ENCODE results near the gene KCNJ11. TPM values are rescaled to one million over a fixed set of nuclear protein-coding genes. Genes with fewer than 3 reads are reported as not detected.

Gene KCNJ11
- total RNA-seq, 2 experiments from 2014 or later = 1.0 to 1.3 TPM

GRCh38 chr11:17385926-17386325 lies 2.5 kb downstream of the KCNJ11 start:
- Mint-ChIP-seq H3K36me3 (ENCODE audit: low read depth) (no peaks in the 10 kb centered on the region), H3K9me3 (no peaks in the 10 kb centered on the region), H3K4me1 (ENCODE audit: low read depth) (peaks cover 5% of the 10 kb centered on the region), H3K27ac (no peak overlapping the region), H3K27me3 (ENCODE audit: low read depth) (no peaks in the 10 kb centered on the region), H3K4me3 (no peak overlapping the region)
- CTCF ChIA-PET = interaction anchor here (1.0 to 4.7 kb wide), 5 partner anchors 11 to 142 kb away, joined by 3 to 92 read pairs (median 4); no protein-coding TSS in a partner anchor
- DNase-seq = no peak
- intact Hi-C loops (cut with micrococcal nuclease) = loop anchor here (10.0 kb wide), 2 partner anchors 349 to 589 kb away; partner anchors contain the start of gene KCNC1

DNA sequence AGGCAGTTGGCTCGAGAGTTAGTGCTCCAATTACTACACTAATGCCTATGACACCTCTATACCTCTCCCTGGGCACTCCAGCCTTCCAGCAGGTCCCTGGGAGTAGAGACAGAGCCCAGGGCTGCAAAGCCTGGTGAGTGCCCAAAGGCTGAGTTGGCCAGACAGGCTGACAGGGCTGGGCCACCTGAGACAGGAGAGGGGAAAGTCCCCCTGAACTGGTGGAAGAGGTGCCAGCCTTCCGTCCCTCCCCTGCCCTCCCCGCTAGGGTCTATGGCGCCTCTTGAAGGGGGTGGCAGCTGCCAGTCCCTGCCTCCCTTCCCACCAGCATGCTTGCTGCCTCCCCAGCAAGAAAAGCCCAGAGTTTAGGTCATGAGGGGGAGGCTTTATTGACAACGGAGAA lies 3.0 kb downstream of the KCNJ11 start:
- no peak for DNase-seq
- no peaks in the 10 kb centered on the region for H3K9me3 Mint-ChIP-seq
- H3K4me1 Mint-ChIP-seq (ENCODE audit: low read depth) = peaks cover 5% of the 10 kb centered on the region
- no peaks in the 10 kb centered on the region for H3K27me3 Mint-ChIP-seq (ENCODE audit: low read depth)
- no peaks in the 10 kb centered on the region for H3K36me3 Mint-ChIP-seq (ENCODE audit: low read depth)
- CTCF ChIA-PET = interaction anchor here (1.2 to 4.7 kb wide), 5 partner anchors 9 to 566 kb away, joined by 3 to 92 read pairs (median 4); no protein-coding TSS in a partner anchor
- H3K4me3 Mint-ChIP-seq = no peak overlapping the region
- intact Hi-C loops (cut with micrococcal nuclease) = loop anchor here (10.0 kb wide), 2 partner anchors 349 to 589 kb away; partner anchors contain the start of gene KCNC1
- H3K27ac Mint-ChIP-seq = no peak overlapping the region

DNA sequence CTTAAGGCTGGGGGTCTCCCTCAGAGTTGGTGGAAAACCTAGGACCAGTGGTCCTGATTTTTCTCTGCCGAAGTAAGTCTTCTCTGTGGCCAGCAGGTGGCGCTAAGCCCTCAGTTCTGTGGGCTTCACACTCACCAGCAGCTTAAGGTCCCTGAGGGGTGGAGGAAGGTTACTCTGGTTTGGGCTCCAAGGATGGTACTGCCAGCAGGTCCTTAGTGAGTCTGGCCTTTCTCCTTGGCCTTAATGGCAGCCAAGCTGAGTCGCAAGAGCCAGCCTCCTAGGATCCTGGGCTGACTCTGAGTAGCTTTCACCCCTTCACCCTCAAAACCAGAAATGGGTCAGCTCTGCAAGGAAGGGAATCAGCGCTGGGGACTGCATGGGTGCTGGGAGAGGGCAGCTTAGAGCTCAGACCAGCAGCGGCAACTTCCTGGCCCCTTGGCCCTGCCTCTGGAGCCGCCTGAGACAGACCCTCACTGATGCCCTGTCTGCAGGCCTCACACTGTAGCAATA lies 4.4 kb downstream of the KCNJ11 start:
- CTCF ChIA-PET = interaction anchor here (0.5 to 4.7 kb wide), 48 partner anchors 8 to 1268 kb away, joined by 3 to 92 read pairs (median 4); no protein-coding TSS in a partner anchor
- Mint-ChIP-seq H3K27ac (no peak overlapping the region), H3K36me3 (ENCODE audit: low read depth) (no peaks in the 10 kb centered on the region), H3K4me3 (no peak overlapping the region), H3K27me3 (ENCODE audit: low read depth) (no peaks in the 10 kb centered on the region), H3K4me1 (ENCODE audit: low read depth) (peaks cover 2% of the 10 kb centered on the region), H3K9me3 (no peaks in the 10 kb centered on the region)
- intact Hi-C loops (cut with micrococcal nuclease) = loop anchor here (1.0 to 10.0 kb wide), 6 partner anchors 120 to 591 kb away; partner anchors contain the start of gene KCNC1
- DNase-seq = peak; percentile 88

GRCh38 chr11:17383461-17383860 lies 5.0 kb downstream of the KCNJ11 start:
- Mint-ChIP-seq H3K4me1 (ENCODE audit: low read depth) (no peaks in the 10 kb centered on the region), H3K36me3 (ENCODE audit: low read depth) (no peaks in the 10 kb centered on the region), H3K27ac (no peak overlapping the region), H3K27me3 (ENCODE audit: low read depth) (no peaks in the 10 kb centered on the region), H3K4me3 (no peak overlapping the region), H3K9me3 (no peaks in the 10 kb centered on the region)
- intact Hi-C loops (cut with micrococcal nuclease) = loop anchor here (1.0 to 10.0 kb wide), 4 partner anchors 29 to 591 kb away; partner anchors contain the start of gene KCNC1
- CTCF ChIA-PET = interaction anchor here (0.6 to 4.7 kb wide), 41 partner anchors 8 to 589 kb away, joined by 3 to 92 read pairs (median 4); no protein-coding TSS in a partner anchor
- no peak for DNase-seq

- intact Hi-C loops (cut with micrococcal nuclease) = loop anchor here (5.0 to 10.0 kb wide), 3 partner anchors 353 to 593 kb away; partner anchors contain the start of gene KCNC1
- CTCF ChIA-PET = interaction anchor here (0.6 to 4.7 kb wide), 9 partner anchors 7 to 152 kb away, joined by 3 to 92 read pairs (median 3); no protein-coding TSS in a partner anchor
- H3K27me3 Mint-ChIP-seq (ENCODE audit: low read depth) = no peaks in the 10 kb centered on the region
Observed at GRCh38 chr11:17382046-17382728, 6.3 kb downstream of the KCNJ11 start.

GRCh38 chr11:17381156-17381555 lies 7.3 kb downstream of the KCNJ11 start:
- H3K27me3 Mint-ChIP-seq (ENCODE audit: low read depth) = no peaks in the 10 kb centered on the region
- no peak overlapping the region for H3K4me3 Mint-ChIP-seq
- CTCF ChIA-PET = interaction anchor here (0.8 to 4.7 kb wide), 3 partner anchors 124 to 147 kb away, joined by 3 to 92 read pairs (median 4); no protein-coding TSS in a partner anchor
- no peaks in the 10 kb centered on the region for H3K4me1 Mint-ChIP-seq (ENCODE audit: low read depth)
- H3K27ac Mint-ChIP-seq = no peak overlapping the region
- DNase-seq = no peak
- H3K36me3 Mint-ChIP-seq (ENCODE audit: low read depth) = peaks cover 1% of the 10 kb centered on the region
- no peaks in the 10 kb centered on the region for H3K9me3 Mint-ChIP-seq
- intact Hi-C loops (cut with micrococcal nuclease) = loop anchor here (5.0 to 10.0 kb wide), 3 partner anchors 354 to 594 kb away; partner anchors contain the start of gene KCNC1

More at GRCh38 chr11:17382046-17382728, 6.3 kb downstream of the KCNJ11 start:
- Mint-ChIP-seq H3K27ac (no peak overlapping the region), H3K4me1 (ENCODE audit: low read depth) (no peaks in the 10 kb centered on the region), H3K4me3 (no peak overlapping the region), H3K36me3 (ENCODE audit: low read depth) (no peaks in the 10 kb centered on the region), H3K9me3 (no peaks in the 10 kb centered on the region)
- DNase-seq = no peak

DNA sequence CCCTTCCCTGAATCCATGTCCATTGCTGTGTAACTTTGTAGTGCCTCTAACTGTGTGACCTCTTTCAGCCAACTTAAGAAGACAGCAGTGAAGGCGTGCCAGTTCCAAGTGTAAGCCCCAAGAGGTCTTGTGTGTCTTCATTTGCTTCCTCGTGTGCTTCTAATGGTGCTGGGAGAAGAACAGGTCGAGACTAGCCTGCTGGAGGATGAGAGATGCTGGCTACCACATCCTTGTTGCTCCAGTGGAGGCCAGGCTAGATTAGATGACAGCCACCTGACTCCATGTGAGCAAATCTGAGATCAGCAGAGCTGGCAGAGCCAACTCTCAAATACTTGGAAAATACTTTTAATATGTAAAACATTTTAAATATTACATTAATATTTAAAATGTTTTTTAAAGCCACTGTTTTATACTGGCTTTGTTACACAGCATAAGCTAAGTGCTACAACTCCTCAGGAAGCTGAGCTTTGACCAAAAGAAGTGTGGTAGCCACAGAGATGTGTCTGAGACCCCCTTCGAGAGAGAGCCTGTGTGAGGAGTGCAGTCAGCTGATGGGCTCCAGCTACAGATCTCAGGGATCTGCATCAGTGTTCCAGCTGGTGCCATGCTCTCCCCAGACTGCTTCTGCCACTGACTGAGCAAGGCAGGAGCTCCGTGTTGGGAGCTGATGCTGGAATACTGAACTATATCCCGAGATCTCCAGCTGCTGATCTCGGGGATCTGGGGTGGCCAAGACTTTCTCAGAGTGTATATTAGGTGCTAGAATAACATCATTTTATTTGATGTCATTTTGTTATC lies 8.9 kb downstream of the KCNJ11 start:
- Mint-ChIP-seq H3K4me1 (ENCODE audit: low read depth) (no peaks in the 10 kb centered on the region), H3K27me3 (ENCODE audit: low read depth) (no peaks in the 10 kb centered on the region), H3K36me3 (ENCODE audit: low read depth) (peaks cover 1% of the 10 kb centered on the region), H3K9me3 (no peaks in the 10 kb centered on the region), H3K27ac (no peak overlapping the region), H3K4me3 (no peak overlapping the region)
- no peak for DNase-seq
- intact Hi-C loops (cut with micrococcal nuclease) = loop anchor here (5.0 to 10.0 kb wide), 3 partner anchors 355 to 595 kb away; partner anchors contain the start of gene KCNC1
- CTCF ChIA-PET = interaction anchor here (0.7 to 1.9 kb wide), 8 partner anchors 9 to 150 kb away, joined by 3 to 7 read pairs (median 4); partner anchors contain the start of gene KCNJ11

DNA sequence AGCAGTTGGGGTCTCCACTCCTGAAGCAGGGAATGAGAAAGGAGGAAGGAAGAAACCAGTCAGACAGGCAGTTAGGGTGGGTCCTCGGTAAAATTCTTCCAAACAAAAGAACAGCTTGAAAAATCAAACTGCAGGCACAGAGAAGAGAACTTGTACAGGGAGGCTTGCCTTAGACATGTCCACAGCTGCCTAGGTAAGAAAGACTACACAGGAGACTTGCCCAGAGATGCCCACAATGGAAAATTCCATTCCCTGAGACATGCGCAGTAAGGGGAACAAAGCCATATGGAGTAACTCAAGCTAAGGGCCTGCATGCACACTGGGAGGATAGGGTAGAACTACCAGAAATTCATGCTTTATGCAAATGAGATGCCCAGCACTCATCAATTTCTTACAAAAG lies 9.8 kb downstream of the KCNJ11 start:
- Mint-ChIP-seq H3K4me1 (ENCODE audit: low read depth) (no peaks in the 10 kb centered on the region), H3K27me3 (ENCODE audit: low read depth) (no peaks in the 10 kb centered on the region), H3K36me3 (ENCODE audit: low read depth) (peaks cover 5% of the 10 kb centered on the region), H3K9me3 (no peaks in the 10 kb centered on the region), H3K4me3 (no peak overlapping the region), H3K27ac (no peak overlapping the region)
- DNase-seq = no peak
- intact Hi-C loops (cut with micrococcal nuclease) = no loop called here
- CTCF ChIA-PET = interaction anchor here (0.7 to 1.9 kb wide), 5 partner anchors 10 to 149 kb away, joined by 3 to 7 read pairs (median 6); partner anchors contain the start of gene KCNJ11

DNA sequence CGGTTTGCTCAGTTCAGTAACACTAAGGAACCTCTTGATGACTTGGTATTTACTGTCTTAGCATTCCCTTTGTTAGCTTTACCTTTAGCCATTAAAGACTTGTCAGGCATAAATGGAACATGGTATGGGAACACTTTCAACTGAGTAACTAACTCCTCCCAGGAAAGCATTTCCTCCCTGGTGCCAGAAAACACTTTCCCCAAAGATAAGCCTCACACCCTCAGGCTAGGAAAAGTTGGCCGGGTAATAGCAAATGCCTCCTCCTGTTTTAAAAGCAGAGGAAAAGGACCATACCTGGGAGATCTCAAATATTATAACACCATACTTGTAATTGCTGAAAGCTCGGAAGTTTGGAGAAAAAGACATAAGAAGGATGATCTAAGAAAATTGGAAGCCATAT lies 12.0 kb downstream of the KCNJ11 start:
- no peak overlapping the region for H3K4me3 Mint-ChIP-seq
- peaks cover 16% of the 10 kb centered on the region for H3K9me3 Mint-ChIP-seq
- H3K27me3 Mint-ChIP-seq (ENCODE audit: low read depth) = no peaks in the 10 kb centered on the region
- DNase-seq = no peak
- H3K27ac Mint-ChIP-seq = no peak overlapping the region
- intact Hi-C loops (cut with micrococcal nuclease) = no loop called here
- peaks cover 25% of the 10 kb centered on the region for H3K36me3 Mint-ChIP-seq (ENCODE audit: low read depth)
- CTCF ChIA-PET = interaction anchor here (0.7 kb wide), 1 partner anchor 8 kb away, joined by 3 read pairs; no protein-coding TSS in a partner anchor
- H3K4me1 Mint-ChIP-seq (ENCODE audit: low read depth) = no peaks in the 10 kb centered on the region

DNA sequence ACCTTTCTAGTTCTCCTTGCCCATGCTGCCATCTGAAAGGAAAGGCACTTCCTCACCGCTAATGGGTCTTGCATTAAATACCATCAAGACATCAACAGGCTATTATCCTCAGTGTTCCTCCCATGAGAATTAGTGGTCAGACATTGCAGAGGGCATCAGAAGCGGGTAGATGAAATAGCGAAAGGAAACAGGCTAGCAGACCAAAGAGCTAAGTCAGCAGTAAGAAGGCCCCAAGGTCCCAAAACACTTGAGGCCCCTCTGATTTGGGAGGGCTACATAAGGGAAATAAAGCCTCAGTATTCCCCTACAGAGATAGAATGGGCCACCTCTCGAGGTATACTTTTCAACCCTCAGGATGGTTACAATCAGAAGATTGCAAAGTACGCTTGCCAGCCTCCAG lies 12.9 kb downstream of the KCNJ11 start:
- H3K36me3 Mint-ChIP-seq (ENCODE audit: low read depth) = peaks cover 34% of the 10 kb centered on the region
- no peaks in the 10 kb centered on the region for H3K27me3 Mint-ChIP-seq (ENCODE audit: low read depth)
- H3K4me1 Mint-ChIP-seq (ENCODE audit: low read depth) = no peaks in the 10 kb centered on the region
- peaks cover 25% of the 10 kb centered on the region for H3K9me3 Mint-ChIP-seq
- no peak overlapping the region for H3K27ac Mint-ChIP-seq
- intact Hi-C loops (cut with micrococcal nuclease) = no loop called here
- no peak overlapping the region for H3K4me3 Mint-ChIP-seq
- DNase-seq = no peak
- CTCF ChIA-PET = interaction anchor here (1.0 to 1.8 kb wide), 2 partner anchors 8 to 11 kb away, joined by 4 to 13 read pairs; no protein-coding TSS in a partner anchor

DNA sequence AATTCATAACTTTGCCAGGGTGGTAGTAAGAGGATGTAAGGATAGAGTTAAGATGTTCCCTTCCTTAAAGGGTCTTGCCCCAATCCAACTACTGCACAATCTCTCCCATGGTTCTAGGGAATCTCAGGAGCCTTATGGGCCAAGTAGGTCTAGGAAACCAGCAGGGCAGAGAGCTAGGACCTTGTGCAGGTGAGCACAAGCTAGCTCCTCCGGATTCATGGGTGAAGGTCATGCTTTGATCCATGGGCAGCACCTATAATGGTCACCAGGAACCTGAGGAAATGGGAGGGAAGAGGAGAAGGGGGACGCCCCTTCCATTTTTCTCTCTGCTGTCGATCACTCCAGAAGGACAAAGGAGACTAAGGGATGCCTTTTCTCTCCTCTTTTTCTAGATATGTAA lies 16.8 kb downstream of the KCNJ11 start:
- Mint-ChIP-seq H3K27me3 (ENCODE audit: low read depth) (no peaks in the 10 kb centered on the region), H3K9me3 (peaks cover 38% of the 10 kb centered on the region), H3K36me3 (ENCODE audit: low read depth) (peaks cover 62% of the 10 kb centered on the region), H3K4me1 (ENCODE audit: low read depth) (no peaks in the 10 kb centered on the region), H3K4me3 (no peak overlapping the region), H3K27ac (no peak overlapping the region)
- CTCF ChIA-PET = no interaction called here
- no peak for DNase-seq
- intact Hi-C loops (cut with micrococcal nuclease) = no loop called here

Data from activated naive CD4-positive, alpha-beta T cell treated with anti-CD3 and anti-CD28 coated beads for 36 hours (primary cell).